Right forelimb (tissue), 1 donor: Measurements from ENCODE around the gene HYI.
A peak's percentile ranks its signal among the peaks of the same experiment; 100 is the strongest.
"Not testable (repeated sequence)": the region's sequence is repeated elsewhere in the genome, so short reads cannot be mapped to it uniquely, and the experiment has no call there.

Experiments used
- DNase-seq: peaks from one replicate; pipeline ENCODE4 v3.0.0-alpha.2; 2018

HYI gene

GRCh38 chr1:43453442-43454269, at the start of gene HYI:
Gene HYI (minus strand): TSS chr1:43453931. CDS start chr1:43453793, 138 bp downstream.
- peak; percentile 89 for DNase-seq

GRCh38 chr1:43501806-43502205, 48.1 kb upstream of the HYI start:
- DNase-seq, result not testable (repeated sequence)

- no peak for DNase-seq
Observed at GRCh38 chr1:43499898-43500297, 46.2 kb upstream of the HYI start.

GRCh38 chr1:43495204-43495603, 41.5 kb upstream of the HYI start:
- DNase-seq, result no peak

GRCh38 chr1:43493661-43494450, 40.1 kb upstream of the HYI start:
- no peak for DNase-seq

- DNase-seq, result no peak
Observed at GRCh38 chr1:43492826-43493225, 39.1 kb upstream of the HYI start.

GRCh38 chr1:43491061-43491460, 37.3 kb upstream of the HYI start:
- no peak for DNase-seq

- DNase-seq, result no peak
Observed at GRCh38 chr1:43488165-43488564, 34.4 kb upstream of the HYI start.

- no peak for DNase-seq
Observed at GRCh38 chr1:43484367-43484766, 30.6 kb upstream of the HYI start.

- no peak for DNase-seq
Observed at GRCh38 chr1:43482215-43482614, 28.5 kb upstream of the HYI start.

GRCh38 chr1:43481491-43481890, 27.8 kb upstream of the HYI start:
- DNase-seq, result no peak

- DNase-seq, result no peak
Observed at GRCh38 chr1:43479414-43479813, 25.7 kb upstream of the HYI start.

GRCh38 chr1:43477716-43478115, 24.0 kb upstream of the HYI start:
- DNase-seq, result no peak

- DNase-seq, result not testable (repeated sequence)
Observed at GRCh38 chr1:43475611-43476401, 22.1 kb upstream of the HYI start.

GRCh38 chr1:43473463-43473862, 19.7 kb upstream of the HYI start:
- DNase-seq, result no peak

- DNase-seq, result not testable (repeated sequence)
Observed at GRCh38 chr1:43472463-43473151, 18.9 kb upstream of the HYI start.

GRCh38 chr1:43472087-43472462, 18.3 kb upstream of the HYI start:
- DNase-seq, result no peak

- no peak for DNase-seq
Observed at GRCh38 chr1:43469932-43470331, 16.2 kb upstream of the HYI start.

GRCh38 chr1:43468414-43468813, 14.7 kb upstream of the HYI start:
- no peak for DNase-seq

GRCh38 chr1:43466403-43466802, 12.7 kb upstream of the HYI start:
- no peak for DNase-seq

- no peak for DNase-seq
Observed at GRCh38 chr1:43465505-43466067, 11.9 kb upstream of the HYI start.
